Measurements from ENCODE around the gene PARD3.
"Not testable (repeated sequence)": the region's sequence is repeated elsewhere in the genome, so short reads cannot be mapped to it uniquely, and the experiment has no call there.

Gene PARD3

GRCh38 chr10:34382626-34383025 lies 432.5 kb downstream of the PARD3 start:
- DNase-seq (ENCODE audit: low spot score), result no peak

GRCh38 chr10:34380856-34381255 lies 434.2 kb downstream of the PARD3 start:
- DNase-seq (ENCODE audit: low spot score), result no peak

- no peak for DNase-seq (ENCODE audit: low spot score)
Measured at GRCh38 chr10:34378297-34378696, 436.8 kb downstream of the PARD3 start.

- no peak for DNase-seq (ENCODE audit: low spot score)
Measured at GRCh38 chr10:34377833-34378232, 437.3 kb downstream of the PARD3 start.

- DNase-seq (ENCODE audit: low spot score), result no peak
Measured at GRCh38 chr10:34374356-34375045, 440.6 kb downstream of the PARD3 start.

GRCh38 chr10:34373211-34373610 lies 441.9 kb downstream of the PARD3 start:
- no peak for DNase-seq (ENCODE audit: low spot score)

GRCh38 chr10:34372509-34372908 lies 442.6 kb downstream of the PARD3 start:
- no peak for DNase-seq (ENCODE audit: low spot score)

- no peak for DNase-seq (ENCODE audit: low spot score)
Measured at GRCh38 chr10:34370126-34370525, 445.0 kb downstream of the PARD3 start.

- no peak for DNase-seq (ENCODE audit: low spot score)
Measured at GRCh38 chr10:34369120-34369519, 446.0 kb downstream of the PARD3 start.

- no peak for DNase-seq (ENCODE audit: low spot score)
Measured at GRCh38 chr10:34364253-34365037, 450.7 kb downstream of the PARD3 start.

GRCh38 chr10:34360984-34361383 lies 454.1 kb downstream of the PARD3 start:
- DNase-seq (ENCODE audit: low spot score), result no peak

GRCh38 chr10:34359435-34359813 lies 455.7 kb downstream of the PARD3 start:
- DNase-seq (ENCODE audit: low spot score), result no peak

GRCh38 chr10:34358729-34359434 lies 456.2 kb downstream of the PARD3 start:
- no peak for DNase-seq (ENCODE audit: low spot score)

GRCh38 chr10:34356463-34356862 lies 458.6 kb downstream of the PARD3 start:
- no peak for DNase-seq (ENCODE audit: low spot score)

GRCh38 chr10:34353530-34353929 lies 461.6 kb downstream of the PARD3 start:
- DNase-seq (ENCODE audit: low spot score), result not testable (repeated sequence)

- DNase-seq (ENCODE audit: low spot score), result not testable (repeated sequence)
Measured at GRCh38 chr10:34352599-34353204, 462.4 kb downstream of the PARD3 start.

GRCh38 chr10:34351161-34351560 lies 463.9 kb downstream of the PARD3 start:
- no peak for DNase-seq (ENCODE audit: low spot score)

GRCh38 chr10:34348917-34349485 lies 466.1 kb downstream of the PARD3 start:
- no peak for DNase-seq (ENCODE audit: low spot score)

GRCh38 chr10:34348021-34348420 lies 467.1 kb downstream of the PARD3 start:
- DNase-seq (ENCODE audit: low spot score), result no peak

- DNase-seq (ENCODE audit: low spot score), result no peak
Measured at GRCh38 chr10:34347131-34347530, 468.0 kb downstream of the PARD3 start.

GRCh38 chr10:34346516-34347100 lies 468.5 kb downstream of the PARD3 start:
- no peak for DNase-seq (ENCODE audit: low spot score)

GRCh38 chr10:34345383-34345782 lies 469.7 kb downstream of the PARD3 start:
- no peak for DNase-seq (ENCODE audit: low spot score)

All from hematopoietic multipotent progenitor cell treated with erythropoietin and hydrocortisone succinate and interleukin-3 and kit ligand, for 17 days (in vitro differentiated cells).